ENCODE measurements around the gene SPPL3.

Gene SPPL3

DNA sequence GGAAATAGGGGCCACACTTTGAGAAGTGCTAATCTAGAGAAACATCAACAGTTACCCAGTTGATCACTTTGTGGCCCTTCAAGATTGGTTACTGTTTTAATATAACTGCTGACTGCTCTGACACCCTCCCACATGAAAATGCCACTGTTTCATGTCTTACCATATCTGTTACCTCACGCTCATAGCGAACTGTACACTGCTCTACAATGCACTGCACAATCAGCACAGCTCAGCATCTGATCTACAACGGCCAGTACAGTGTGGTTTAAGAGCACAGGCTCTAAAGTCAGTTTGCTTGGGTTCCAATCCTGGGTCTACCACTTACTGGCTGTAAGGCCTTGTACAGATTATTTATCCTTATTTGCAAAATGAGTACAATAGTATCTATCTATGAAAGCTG, 39.1 kb downstream of the SPPL3 start:
- TF ChIP-seq, protein P1, sequence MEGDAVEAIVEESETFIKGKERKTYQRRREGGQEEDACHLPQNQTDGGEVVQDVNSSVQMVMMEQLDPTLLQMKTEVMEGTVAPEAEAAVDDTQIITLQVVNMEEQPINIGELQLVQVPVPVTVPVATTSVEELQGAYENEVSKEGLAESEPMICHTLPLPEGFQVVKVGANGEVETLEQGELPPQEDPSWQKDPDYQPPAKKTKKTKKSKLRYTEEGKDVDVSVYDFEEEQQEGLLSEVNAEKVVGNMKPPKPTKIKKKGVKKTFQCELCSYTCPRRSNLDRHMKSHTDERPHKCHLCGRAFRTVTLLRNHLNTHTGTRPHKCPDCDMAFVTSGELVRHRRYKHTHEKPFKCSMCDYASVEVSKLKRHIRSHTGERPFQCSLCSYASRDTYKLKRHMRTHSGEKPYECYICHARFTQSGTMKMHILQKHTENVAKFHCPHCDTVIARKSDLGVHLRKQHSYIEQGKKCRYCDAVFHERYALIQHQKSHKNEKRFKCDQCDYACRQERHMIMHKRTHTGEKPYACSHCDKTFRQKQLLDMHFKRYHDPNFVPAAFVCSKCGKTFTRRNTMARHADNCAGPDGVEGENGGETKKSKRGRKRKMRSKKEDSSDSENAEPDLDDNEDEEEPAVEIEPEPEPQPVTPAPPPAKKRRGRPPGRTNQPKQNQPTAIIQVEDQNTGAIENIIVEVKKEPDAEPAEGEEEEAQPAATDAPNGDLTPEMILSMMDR (IDR thresholded peaks at IDR 0.05; ENCODE audit: low read length, missing control alignments), result no peak
- no peak overlapping the region for H3K4me3 ChIP-seq (replicated peaks; ENCODE audit: low read depth, low read length)
- DNase-seq (ENCODE audit: low read depth), result no peak

DNA sequence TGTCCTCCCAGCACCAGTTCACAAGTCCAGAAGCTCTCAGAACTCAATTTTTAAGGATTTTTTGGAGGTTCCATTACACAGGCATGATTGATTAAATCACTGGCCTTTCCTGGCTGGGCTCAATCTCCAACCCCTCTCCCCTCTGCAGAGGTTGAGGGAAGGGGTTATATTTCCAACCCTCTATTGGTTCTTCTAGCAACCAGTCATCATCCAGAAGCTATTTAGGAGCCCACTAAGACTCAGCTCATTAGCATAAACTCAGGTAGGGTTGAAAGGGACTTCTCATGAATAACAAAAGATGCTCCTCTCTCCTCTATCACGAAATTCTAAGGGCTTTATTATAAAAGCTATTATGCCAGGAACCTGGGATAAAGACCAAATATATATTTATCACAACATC, 41.5 kb downstream of the SPPL3 start:
- DNase-seq (ENCODE audit: low read depth), result no peak
- H3K4me3 ChIP-seq (replicated peaks; ENCODE audit: low read depth, low read length), result no peak overlapping the region
- TF ChIP-seq, protein P1 (IDR thresholded peaks at IDR 0.05; ENCODE audit: low read length, missing control alignments), result no peak

DNA sequence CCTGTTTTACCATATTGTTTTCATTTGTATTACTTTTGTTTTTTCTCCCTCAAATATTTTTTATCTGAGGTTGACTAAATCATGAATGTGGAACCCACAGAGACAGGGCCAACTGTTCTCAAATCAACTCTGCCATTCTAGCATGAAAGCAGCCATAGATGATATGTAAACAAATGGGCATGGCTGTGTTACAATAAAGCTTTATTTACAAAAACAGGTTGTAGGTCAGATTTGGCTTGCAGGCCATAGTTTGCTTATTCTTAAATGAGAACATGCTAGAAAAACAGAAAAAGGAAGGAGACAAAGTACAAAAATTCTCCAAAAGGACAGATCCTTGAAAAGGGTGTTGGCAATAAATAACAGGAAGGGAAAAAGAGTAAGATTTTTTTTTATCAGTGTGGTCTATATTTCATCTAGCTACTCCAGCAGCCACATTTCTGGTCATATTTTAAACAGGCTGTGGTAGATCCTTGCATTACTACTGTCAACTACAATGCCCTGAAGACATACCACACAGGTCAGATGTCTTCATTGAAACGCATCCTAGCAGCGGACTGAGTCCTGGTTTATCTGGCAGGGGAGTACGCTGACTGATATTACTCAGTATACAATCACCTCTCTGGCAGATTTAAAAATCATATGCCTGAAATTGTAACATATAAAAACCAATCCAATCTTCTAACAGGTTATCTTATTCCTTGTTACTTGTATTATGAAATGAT, 42.9 kb downstream of the SPPL3 start:
- TF ChIP-seq, protein P1 (IDR thresholded peaks at IDR 0.05; ENCODE audit: low read length, missing control alignments), result no peak
- DNase-seq (ENCODE audit: low read depth), result no peak
- H3K4me3 ChIP-seq (replicated peaks; ENCODE audit: low read depth, low read length), result no peak overlapping the region

DNA sequence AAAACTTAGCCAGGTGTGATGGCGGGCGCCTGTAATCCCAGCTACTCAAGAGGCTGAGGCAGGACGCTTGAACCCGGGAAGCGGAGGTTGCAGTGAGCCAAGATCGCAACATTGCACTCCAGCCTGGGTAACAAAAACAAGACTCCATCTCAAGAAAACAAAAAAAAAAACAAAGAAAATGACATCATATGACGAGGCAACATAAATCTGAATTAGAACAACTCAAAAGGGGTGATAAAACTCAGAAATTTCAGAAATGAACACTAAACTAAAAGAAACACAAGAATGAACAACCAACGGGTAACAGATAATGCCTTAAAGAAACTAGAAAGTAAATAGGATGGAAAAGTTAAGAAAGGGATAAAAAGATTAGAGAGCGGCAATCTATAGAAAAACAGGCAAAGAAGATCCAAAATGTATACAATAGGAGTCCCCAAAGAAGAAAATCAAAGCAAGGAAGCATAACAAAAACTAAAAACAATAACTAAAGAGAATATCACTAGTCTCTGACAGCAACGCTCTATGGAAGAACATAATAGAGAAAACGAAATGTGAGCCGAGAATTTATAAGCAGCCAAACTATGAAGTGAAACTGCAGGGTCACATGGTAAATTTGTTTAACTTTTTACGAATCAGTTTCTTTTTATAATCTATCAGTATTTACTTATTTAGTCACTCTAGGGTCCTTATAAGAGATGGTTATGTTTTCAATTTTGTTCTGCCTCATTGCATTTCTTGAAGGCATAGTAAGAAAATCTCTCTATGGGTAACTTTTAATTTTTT, 45.7 kb downstream of the SPPL3 start:
- TF ChIP-seq, protein P1 (IDR thresholded peaks at IDR 0.05; ENCODE audit: low read length, missing control alignments), result no peak
- no peak overlapping the region for H3K4me3 ChIP-seq (replicated peaks; ENCODE audit: low read depth, low read length)
- no peak for DNase-seq (ENCODE audit: low read depth)

DNA sequence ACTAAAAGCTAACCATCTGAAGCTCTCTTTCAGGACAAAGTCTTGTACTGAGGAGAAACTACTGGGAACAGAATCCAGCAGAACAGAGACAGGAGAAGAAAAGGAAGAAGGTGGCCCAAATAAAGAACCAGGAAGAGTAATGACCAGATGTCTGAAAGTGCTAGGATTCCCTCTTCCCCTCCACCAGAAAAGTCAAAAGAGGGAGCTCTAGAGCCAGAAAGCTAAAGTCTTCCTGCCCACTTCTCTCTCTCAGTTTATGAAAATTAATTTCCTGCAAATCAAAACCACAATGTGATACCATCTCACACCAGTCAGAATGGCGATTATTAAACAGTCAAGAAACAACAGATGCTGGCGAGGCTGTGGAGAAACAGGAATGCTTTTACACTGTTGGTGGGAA, 47.2 kb downstream of the SPPL3 start:
- H3K4me3 ChIP-seq (replicated peaks; ENCODE audit: low read depth, low read length), result no peak overlapping the region
- TF ChIP-seq, protein P1 (IDR thresholded peaks at IDR 0.05; ENCODE audit: low read length, missing control alignments), result peak; percentile 50
- no peak for DNase-seq (ENCODE audit: low read depth)

DNA sequence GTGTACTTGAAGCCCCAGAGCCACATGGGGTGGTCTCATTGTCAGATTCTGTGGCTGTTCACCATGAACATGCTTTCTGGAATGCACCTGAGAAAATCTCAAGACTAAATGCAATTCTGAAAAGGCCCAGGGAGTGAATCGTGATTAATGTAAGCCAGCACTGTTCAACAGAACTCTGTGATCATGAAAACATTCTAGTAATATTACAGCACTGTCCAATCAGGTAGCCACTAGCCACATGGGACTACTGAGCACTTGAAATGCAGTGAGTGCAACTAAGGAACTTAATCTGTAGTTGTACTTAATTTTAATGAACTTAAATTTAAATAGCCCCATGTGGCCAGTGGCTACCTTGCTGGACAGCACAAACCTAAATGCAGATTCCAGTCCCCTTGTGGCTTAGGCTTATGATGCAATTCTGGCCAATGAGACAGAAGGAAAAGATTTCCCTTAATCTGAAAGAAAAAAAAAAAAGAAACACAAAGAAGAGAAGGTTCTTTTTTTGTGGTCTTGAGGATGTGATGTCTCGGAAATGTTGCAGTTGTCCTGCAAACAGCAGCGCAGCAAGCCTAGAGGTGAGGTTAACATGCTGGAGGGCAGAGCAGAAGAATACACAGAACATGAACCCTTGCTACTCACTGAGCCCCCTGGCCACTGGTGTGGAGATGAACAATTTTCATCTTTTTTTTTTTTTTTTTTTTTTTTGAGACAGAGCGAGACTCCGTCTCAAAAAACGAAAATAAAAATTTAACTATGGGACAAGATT, 48.2 kb downstream of the SPPL3 start:
- no peak overlapping the region for H3K4me3 ChIP-seq (replicated peaks; ENCODE audit: low read depth, low read length)
- TF ChIP-seq, protein P1 (IDR thresholded peaks at IDR 0.05; ENCODE audit: low read length, missing control alignments), result no peak
- no peak for DNase-seq (ENCODE audit: low read depth)

All from fibroblast of pulmonary artery (primary cell).